RWPE1 (cell line): Measurements from ENCODE around the gene PID1.

ENCODE experiments used
- CTCF ChIA-PET: fragments of 350-600 bp; sonication (Branson Sonifier 250); formaldehyde crosslinking; extraction: SDS; loops from one replicate; lab custom pipeline; 2021; lab: Yijun Ruan, JAX
- POLR2A ChIA-PET: fragments of 400-600 bp; formaldehyde crosslinking; extraction: SDS; loops from one replicate; lab custom pipeline; 2020; ENCODE audit warnings: antibody characterized with exemption; ENCODE audit not compliant: low non-redundant PET; lab: Yijun Ruan, JAX
- DNase-seq: peaks from one replicate; pipeline ENCODE4 v3.0.0; 2012; ENCODE audit warnings: low spot score
- H3K27ac ChIP-seq: fragments of 450-650 bp; 2 replicates; pipeline ENCODE4 v1.5.1; 2017
- TF ChIP-seq, protein P1 (sequence below): fragments of 450-650 bp; conservative IDR thresholded peaks from 2 replicates; pipeline ENCODE4 v1.5.1; 2017; ENCODE audit warnings: low read depth, mild to moderate bottlenecking

Gene PID1

DNA sequence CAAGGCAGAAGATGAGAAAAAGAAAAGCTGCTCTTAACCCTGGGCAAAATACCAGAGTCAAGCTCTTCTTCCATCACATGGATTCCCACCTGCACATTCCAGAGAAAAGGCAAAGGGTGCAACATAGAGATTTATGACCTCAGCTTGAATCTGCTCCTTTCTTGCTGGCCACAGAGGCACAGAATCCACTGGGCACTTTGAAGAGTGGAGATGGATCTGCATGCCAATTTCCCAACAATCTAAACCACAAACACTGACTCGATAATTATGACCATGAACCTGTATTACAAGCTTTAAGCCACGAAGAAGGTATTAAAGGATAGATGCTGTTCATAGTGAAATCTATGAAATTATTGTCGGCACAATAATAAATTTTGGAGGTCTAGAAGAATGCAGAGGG lies 237.3 kb downstream of the PID1 start:
- POLR2A ChIA-PET: no interaction called here
- no peak for DNase-seq

DNA sequence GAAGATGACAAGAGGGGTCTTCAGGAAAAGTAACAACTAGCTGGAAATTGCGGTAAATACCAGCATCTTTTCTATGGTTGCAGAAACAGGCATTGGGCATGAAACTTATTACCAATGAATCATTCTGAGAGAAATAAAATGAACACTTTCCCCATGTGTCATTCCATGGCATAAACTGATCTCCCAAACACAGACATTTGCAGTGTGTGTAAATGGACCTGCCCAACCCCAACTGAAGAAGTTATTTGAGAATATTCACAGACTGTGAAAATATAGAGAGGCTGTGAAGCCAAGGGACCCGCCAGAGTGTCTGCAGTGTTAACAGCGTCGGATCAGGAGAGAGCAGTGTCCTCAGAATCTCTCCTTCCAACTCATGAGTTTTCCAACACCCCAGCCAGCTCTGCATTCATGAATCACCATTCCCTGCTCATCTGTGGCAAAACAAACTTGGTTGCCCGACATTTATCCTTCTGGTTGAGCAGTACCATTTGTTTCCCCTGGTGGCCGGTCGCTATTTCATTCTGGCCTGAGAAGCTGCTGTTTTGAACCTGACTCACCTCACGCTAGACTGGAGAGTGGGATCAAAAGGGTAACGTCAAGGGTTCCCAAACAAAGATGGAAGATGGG lies 238.4 kb downstream of the PID1 start:
- ChIA-PET POLR2A (no interaction called here), CTCF (no interaction called here)
- TF ChIP-seq, protein P1, sequence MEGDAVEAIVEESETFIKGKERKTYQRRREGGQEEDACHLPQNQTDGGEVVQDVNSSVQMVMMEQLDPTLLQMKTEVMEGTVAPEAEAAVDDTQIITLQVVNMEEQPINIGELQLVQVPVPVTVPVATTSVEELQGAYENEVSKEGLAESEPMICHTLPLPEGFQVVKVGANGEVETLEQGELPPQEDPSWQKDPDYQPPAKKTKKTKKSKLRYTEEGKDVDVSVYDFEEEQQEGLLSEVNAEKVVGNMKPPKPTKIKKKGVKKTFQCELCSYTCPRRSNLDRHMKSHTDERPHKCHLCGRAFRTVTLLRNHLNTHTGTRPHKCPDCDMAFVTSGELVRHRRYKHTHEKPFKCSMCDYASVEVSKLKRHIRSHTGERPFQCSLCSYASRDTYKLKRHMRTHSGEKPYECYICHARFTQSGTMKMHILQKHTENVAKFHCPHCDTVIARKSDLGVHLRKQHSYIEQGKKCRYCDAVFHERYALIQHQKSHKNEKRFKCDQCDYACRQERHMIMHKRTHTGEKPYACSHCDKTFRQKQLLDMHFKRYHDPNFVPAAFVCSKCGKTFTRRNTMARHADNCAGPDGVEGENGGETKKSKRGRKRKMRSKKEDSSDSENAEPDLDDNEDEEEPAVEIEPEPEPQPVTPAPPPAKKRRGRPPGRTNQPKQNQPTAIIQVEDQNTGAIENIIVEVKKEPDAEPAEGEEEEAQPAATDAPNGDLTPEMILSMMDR: no peak
- no peak for DNase-seq
- H3K27ac ChIP-seq: no peak overlapping the region

More for the DNA sequence above, 237.3 kb downstream of the PID1 start:
- CTCF ChIA-PET: no interaction called here
- no peak overlapping the region for H3K27ac ChIP-seq
- TF ChIP-seq, protein P1: no peak

DNA sequence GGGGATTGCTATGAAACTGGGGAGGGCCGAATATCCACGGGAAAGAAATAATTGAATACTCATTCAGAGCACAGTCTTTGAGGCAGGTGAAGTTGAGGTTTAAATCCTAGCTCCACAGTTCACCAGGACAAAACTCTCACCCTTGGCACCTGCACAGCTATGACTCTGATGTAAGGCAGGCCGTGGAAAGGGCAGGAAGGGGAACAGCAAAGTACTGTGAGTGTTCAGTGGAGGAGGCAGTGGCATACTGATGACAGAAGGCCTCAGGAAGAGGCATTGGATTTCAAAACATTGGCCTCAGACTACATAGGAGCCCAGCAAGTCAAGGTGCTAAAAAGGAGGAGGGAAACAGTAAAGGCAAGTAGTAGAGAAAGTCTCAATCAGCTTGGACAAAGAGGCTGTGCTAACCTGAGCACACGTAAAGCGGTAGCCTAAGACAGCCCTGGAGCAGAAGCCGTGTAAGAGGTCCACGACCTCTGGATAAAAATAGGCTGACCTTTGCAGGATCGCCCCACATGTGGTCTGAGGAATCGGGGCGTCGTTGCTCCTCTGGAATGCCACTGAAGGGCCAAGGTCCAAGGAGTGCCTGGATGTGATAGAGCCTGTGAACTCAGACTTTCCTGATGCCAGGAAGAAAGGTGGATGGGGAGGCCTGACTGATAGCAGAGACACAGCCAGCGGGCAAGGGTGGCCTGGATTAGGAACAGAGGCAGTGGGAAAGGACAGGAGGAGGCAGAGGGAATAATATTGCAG lies 243.6 kb downstream of the PID1 start:
- H3K27ac ChIP-seq: no peak overlapping the region
- ChIA-PET POLR2A (no interaction called here), CTCF (interaction anchor here (0.6 kb wide), 1 partner anchor 180 kb away, joined by 3 read pairs; no protein-coding TSS in a partner anchor)
- TF ChIP-seq, protein P1: no peak
- no peak for DNase-seq

DNA sequence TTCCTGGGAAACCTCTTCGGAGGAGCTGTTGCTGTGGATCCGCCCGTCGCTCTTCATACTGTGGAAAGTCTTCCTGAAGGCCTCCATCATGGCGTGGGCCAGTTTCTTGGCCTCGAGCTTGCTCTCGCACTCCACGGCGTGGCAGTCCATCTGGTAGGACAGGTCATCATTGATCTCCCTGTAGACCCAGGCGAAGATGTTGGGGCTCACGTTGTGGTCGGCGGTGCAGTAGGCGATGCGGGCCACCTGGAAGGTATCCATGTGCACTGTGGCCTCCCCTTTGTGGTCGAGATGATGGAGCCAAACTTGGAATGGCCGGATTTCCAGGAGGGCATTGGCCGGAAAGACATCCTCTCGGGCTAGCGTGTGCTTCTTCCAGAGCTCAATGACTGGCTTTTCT lies 245.4 kb downstream of the PID1 start:
- ChIA-PET POLR2A (no interaction called here), CTCF (interaction anchor here (0.6 kb wide), 1 partner anchor 981 kb away, joined by 3 read pairs; no protein-coding TSS in a partner anchor)
- no peak for DNase-seq
- TF ChIP-seq, protein P1: no peak
- no peak overlapping the region for H3K27ac ChIP-seq

DNA sequence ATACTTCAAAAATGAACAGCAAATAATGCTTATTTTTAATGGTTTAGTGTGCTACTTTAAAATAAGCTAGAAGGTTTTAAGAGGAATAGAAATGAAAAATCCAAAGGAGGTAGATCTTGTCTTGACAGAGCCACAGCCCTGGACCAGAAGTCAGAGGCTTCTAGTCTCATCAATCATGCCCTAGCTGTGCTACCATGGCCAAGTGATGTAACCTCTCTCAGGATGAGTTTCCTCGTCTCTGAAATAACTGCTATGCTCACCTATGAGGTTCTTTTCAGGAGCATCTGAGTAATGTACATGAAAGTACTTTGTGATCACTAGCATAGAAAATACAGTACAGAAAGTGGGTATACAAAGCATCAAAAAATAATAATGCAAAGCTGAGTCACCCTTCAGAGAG lies 248.4 kb downstream of the PID1 start:
- TF ChIP-seq, protein P1: no peak
- no peak overlapping the region for H3K27ac ChIP-seq
- ChIA-PET CTCF (no interaction called here), POLR2A (no interaction called here)
- no peak for DNase-seq

DNA sequence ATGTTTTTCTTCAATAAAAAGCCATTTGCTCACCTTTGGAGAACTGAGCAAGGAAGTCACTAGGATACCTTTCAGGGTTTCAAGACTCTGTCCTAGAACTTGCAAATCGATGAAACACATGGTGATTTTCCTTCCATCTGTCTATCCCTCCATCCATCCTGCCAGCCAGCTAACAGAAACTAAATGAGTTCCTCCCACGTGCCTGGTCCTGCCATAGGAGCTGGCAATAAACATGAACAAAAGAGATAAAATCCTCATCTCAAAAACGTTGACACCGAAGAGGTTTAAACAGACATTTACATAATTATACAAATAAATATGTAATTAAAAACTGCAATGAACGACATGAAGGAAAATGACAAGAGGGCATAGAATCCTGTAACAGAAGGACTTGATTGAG lies 249.0 kb downstream of the PID1 start:
- TF ChIP-seq, protein P1: no peak

More for the DNA sequence above, 249.0 kb downstream of the PID1 start:
- ChIA-PET POLR2A (no interaction called here), CTCF (no interaction called here)
- DNase-seq: no peak
- no peak overlapping the region for H3K27ac ChIP-seq
